ENCODE data around the gene TBX15.

DNA sequence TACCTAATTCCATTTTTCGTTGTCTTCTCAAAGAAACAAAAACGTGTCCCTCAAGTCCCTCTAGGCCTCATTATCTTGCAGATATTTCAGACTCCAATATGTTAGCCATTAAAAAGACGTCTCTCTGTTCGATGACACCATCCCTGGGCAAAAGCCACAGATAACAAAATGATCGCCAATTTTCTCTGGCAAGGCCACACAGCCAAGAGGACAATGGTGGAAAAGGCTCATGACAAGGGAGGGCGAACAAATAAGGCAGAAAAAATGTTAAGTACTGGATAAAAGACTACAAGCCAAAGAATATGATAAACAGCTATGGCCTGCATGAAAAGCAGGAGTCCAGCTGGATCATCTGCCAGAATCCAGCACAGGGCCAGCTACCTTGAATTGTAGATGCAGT lies 82.9 kb downstream of the TBX15 start:
- TF ChIP-seq, protein P1, sequence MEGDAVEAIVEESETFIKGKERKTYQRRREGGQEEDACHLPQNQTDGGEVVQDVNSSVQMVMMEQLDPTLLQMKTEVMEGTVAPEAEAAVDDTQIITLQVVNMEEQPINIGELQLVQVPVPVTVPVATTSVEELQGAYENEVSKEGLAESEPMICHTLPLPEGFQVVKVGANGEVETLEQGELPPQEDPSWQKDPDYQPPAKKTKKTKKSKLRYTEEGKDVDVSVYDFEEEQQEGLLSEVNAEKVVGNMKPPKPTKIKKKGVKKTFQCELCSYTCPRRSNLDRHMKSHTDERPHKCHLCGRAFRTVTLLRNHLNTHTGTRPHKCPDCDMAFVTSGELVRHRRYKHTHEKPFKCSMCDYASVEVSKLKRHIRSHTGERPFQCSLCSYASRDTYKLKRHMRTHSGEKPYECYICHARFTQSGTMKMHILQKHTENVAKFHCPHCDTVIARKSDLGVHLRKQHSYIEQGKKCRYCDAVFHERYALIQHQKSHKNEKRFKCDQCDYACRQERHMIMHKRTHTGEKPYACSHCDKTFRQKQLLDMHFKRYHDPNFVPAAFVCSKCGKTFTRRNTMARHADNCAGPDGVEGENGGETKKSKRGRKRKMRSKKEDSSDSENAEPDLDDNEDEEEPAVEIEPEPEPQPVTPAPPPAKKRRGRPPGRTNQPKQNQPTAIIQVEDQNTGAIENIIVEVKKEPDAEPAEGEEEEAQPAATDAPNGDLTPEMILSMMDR (IDR thresholded peaks at IDR 0.05), result no peak
- TF ChIP-seq EZH2 (IDR thresholded peaks at IDR 0.05), result no peak
